ENCODE data around the gene PLEK2.
"Not testable (repeated sequence)": the region's sequence is repeated elsewhere in the genome, so short reads cannot be mapped to it uniquely, and the experiment has no call there.

Gene PLEK2

GRCh38 chr14:67411820-67412421 is at the start of gene PLEK2:
Gene PLEK2 (minus strand): TSS chr14:67412165. CDS start chr14:67412059, 106 bp downstream.
- DNase-seq (ENCODE audit: low spot score): peak; percentile 12
- Mint-ChIP-seq H3K27me3 (ENCODE audit: low read depth) (peaks cover 23% of the 10 kb centered on the region), H3K4me3 (peak within 1 kb of the TSS; percentile 54), H3K9me3 (no peaks in the 10 kb centered on the region), H3K27ac (no peak within 1 kb of the TSS), H3K4me1 (ENCODE audit: low read depth) (peaks cover 2% of the 10 kb centered on the region), H3K36me3 (ENCODE audit: low read depth) (no peaks in the 10 kb centered on the region)

GRCh38 chr14:67461341-67461985 is 49.5 kb upstream of the PLEK2 start:
- Mint-ChIP-seq H3K27me3 (ENCODE audit: low read depth) (peaks cover 8% of the 10 kb centered on the region), H3K4me1 (ENCODE audit: low read depth) (peaks cover 11% of the 10 kb centered on the region), H3K27ac (no peak overlapping the region), H3K4me3 (no peak overlapping the region), H3K36me3 (ENCODE audit: low read depth) (no peaks in the 10 kb centered on the region), H3K9me3 (no peaks in the 10 kb centered on the region)
- no peak for DNase-seq (ENCODE audit: low spot score)

- no peaks in the 10 kb centered on the region for H3K9me3 Mint-ChIP-seq
- H3K36me3 Mint-ChIP-seq (ENCODE audit: low read depth): no peaks in the 10 kb centered on the region
- H3K4me3 Mint-ChIP-seq: no peak overlapping the region
- no peak for DNase-seq (ENCODE audit: low spot score)
- peaks cover 4% of the 10 kb centered on the region for H3K27me3 Mint-ChIP-seq (ENCODE audit: low read depth)
- H3K4me1 Mint-ChIP-seq (ENCODE audit: low read depth): peaks cover 6% of the 10 kb centered on the region
- no peak overlapping the region for H3K27ac Mint-ChIP-seq
These were observed 47.4 kb upstream of the PLEK2 start for GRCh38 chr14:67459336-67459735.

- DNase-seq (ENCODE audit: low spot score): no peak
- Mint-ChIP-seq H3K4me3 (no peak overlapping the region), H3K27me3 (ENCODE audit: low read depth) (peaks cover 5% of the 10 kb centered on the region), H3K4me1 (ENCODE audit: low read depth) (peaks cover 4% of the 10 kb centered on the region), H3K27ac (no peak overlapping the region), H3K9me3 (no peaks in the 10 kb centered on the region), H3K36me3 (ENCODE audit: low read depth) (no peaks in the 10 kb centered on the region)
These were observed 45.8 kb upstream of the PLEK2 start for GRCh38 chr14:67457782-67458181.

GRCh38 chr14:67456732-67457131 is 44.8 kb upstream of the PLEK2 start:
- Mint-ChIP-seq H3K9me3 (no peaks in the 10 kb centered on the region), H3K36me3 (ENCODE audit: low read depth) (no peaks in the 10 kb centered on the region), H3K27ac (no peak overlapping the region), H3K27me3 (ENCODE audit: low read depth) (peaks cover 5% of the 10 kb centered on the region), H3K4me1 (ENCODE audit: low read depth) (no peaks in the 10 kb centered on the region), H3K4me3 (no peak overlapping the region)
- no peak for DNase-seq (ENCODE audit: low spot score)

GRCh38 chr14:67453575-67454300 is 41.8 kb upstream of the PLEK2 start:
- no peak overlapping the region for H3K4me3 Mint-ChIP-seq
- H3K36me3 Mint-ChIP-seq (ENCODE audit: low read depth): no peaks in the 10 kb centered on the region
- no peak overlapping the region for H3K27ac Mint-ChIP-seq
- no peaks in the 10 kb centered on the region for H3K4me1 Mint-ChIP-seq (ENCODE audit: low read depth)
- H3K27me3 Mint-ChIP-seq (ENCODE audit: low read depth): peaks cover 16% of the 10 kb centered on the region
- no peaks in the 10 kb centered on the region for H3K9me3 Mint-ChIP-seq
- DNase-seq (ENCODE audit: low spot score): no peak

GRCh38 chr14:67451667-67452066 is 39.7 kb upstream of the PLEK2 start:
- DNase-seq (ENCODE audit: low spot score); H3K36me3 Mint-ChIP-seq (ENCODE audit: low read depth); H3K4me1 Mint-ChIP-seq (ENCODE audit: low read depth); H3K9me3 Mint-ChIP-seq; H3K4me3 Mint-ChIP-seq; H3K27ac Mint-ChIP-seq: not testable (repeated sequence)
- H3K27me3 Mint-ChIP-seq (ENCODE audit: low read depth): peaks cover 27% of the 10 kb centered on the region

- no peaks in the 10 kb centered on the region for H3K4me1 Mint-ChIP-seq (ENCODE audit: low read depth)
- no peaks in the 10 kb centered on the region for H3K36me3 Mint-ChIP-seq (ENCODE audit: low read depth)
- no peak for DNase-seq (ENCODE audit: low spot score)
- H3K9me3 Mint-ChIP-seq: no peaks in the 10 kb centered on the region
- peaks cover 37% of the 10 kb centered on the region for H3K27me3 Mint-ChIP-seq (ENCODE audit: low read depth)
- H3K4me3 Mint-ChIP-seq: no peak overlapping the region
- no peak overlapping the region for H3K27ac Mint-ChIP-seq
These were observed 37.1 kb upstream of the PLEK2 start for GRCh38 chr14:67449096-67449495.

GRCh38 chr14:67447033-67447381 is 35.0 kb upstream of the PLEK2 start:
- H3K4me3 Mint-ChIP-seq: no peak overlapping the region
- peaks cover 51% of the 10 kb centered on the region for H3K27me3 Mint-ChIP-seq (ENCODE audit: low read depth)
- no peak overlapping the region for H3K27ac Mint-ChIP-seq
- no peaks in the 10 kb centered on the region for H3K36me3 Mint-ChIP-seq (ENCODE audit: low read depth)
- no peak for DNase-seq (ENCODE audit: low spot score)
- no peaks in the 10 kb centered on the region for H3K4me1 Mint-ChIP-seq (ENCODE audit: low read depth)
- H3K9me3 Mint-ChIP-seq: no peaks in the 10 kb centered on the region

- H3K9me3 Mint-ChIP-seq: no peaks in the 10 kb centered on the region
- H3K27me3 Mint-ChIP-seq (ENCODE audit: low read depth): peaks cover 48% of the 10 kb centered on the region
- DNase-seq (ENCODE audit: low spot score): no peak
- no peaks in the 10 kb centered on the region for H3K36me3 Mint-ChIP-seq (ENCODE audit: low read depth)
- H3K4me3 Mint-ChIP-seq: no peak overlapping the region
- H3K4me1 Mint-ChIP-seq (ENCODE audit: low read depth): no peaks in the 10 kb centered on the region
- no peak overlapping the region for H3K27ac Mint-ChIP-seq
These were observed 34.5 kb upstream of the PLEK2 start for GRCh38 chr14:67446371-67447032.

GRCh38 chr14:67444395-67444794 is 32.4 kb upstream of the PLEK2 start:
- no peaks in the 10 kb centered on the region for H3K4me1 Mint-ChIP-seq (ENCODE audit: low read depth)
- H3K4me3 Mint-ChIP-seq: no peak overlapping the region
- DNase-seq (ENCODE audit: low spot score): no peak
- peaks cover 41% of the 10 kb centered on the region for H3K27me3 Mint-ChIP-seq (ENCODE audit: low read depth)
- H3K27ac Mint-ChIP-seq: no peak overlapping the region
- H3K36me3 Mint-ChIP-seq (ENCODE audit: low read depth): no peaks in the 10 kb centered on the region
- no peaks in the 10 kb centered on the region for H3K9me3 Mint-ChIP-seq

GRCh38 chr14:67442139-67442906 is 30.4 kb upstream of the PLEK2 start:
- no peaks in the 10 kb centered on the region for H3K9me3 Mint-ChIP-seq
- H3K4me1 Mint-ChIP-seq (ENCODE audit: low read depth): no peaks in the 10 kb centered on the region
- H3K36me3 Mint-ChIP-seq (ENCODE audit: low read depth): no peaks in the 10 kb centered on the region
- no peak overlapping the region for H3K4me3 Mint-ChIP-seq
- no peak overlapping the region for H3K27ac Mint-ChIP-seq
- DNase-seq (ENCODE audit: low spot score): no peak
- peaks cover 38% of the 10 kb centered on the region for H3K27me3 Mint-ChIP-seq (ENCODE audit: low read depth)

- H3K4me3 Mint-ChIP-seq: no peak overlapping the region
- H3K27me3 Mint-ChIP-seq (ENCODE audit: low read depth): peaks cover 36% of the 10 kb centered on the region
- no peaks in the 10 kb centered on the region for H3K4me1 Mint-ChIP-seq (ENCODE audit: low read depth)
- no peaks in the 10 kb centered on the region for H3K9me3 Mint-ChIP-seq
- no peaks in the 10 kb centered on the region for H3K36me3 Mint-ChIP-seq (ENCODE audit: low read depth)
- no peak overlapping the region for H3K27ac Mint-ChIP-seq
- DNase-seq (ENCODE audit: low spot score): no peak
These were observed 29.7 kb upstream of the PLEK2 start for GRCh38 chr14:67441672-67442071.

Measured in T-helper 2 cell treated with Interferon-gamma antibody and Interleukin-4, amounts not matched to agents 5 μg/mL and 100 μg/mL, for 36 hours (primary cell).